Smooth muscle cell (in vitro differentiated cells): ENCODE results near the gene PROSER1. TPM values are rescaled to one million over a fixed set of nuclear protein-coding genes. Genes with fewer than 3 reads are reported as not detected.

ENCODE experiments used
- DNase-seq: peaks from one replicate; lab custom pipeline; 2025; ENCODE audit not compliant: unreplicated experiment; lab: John Stamatoyannopoulos, UW
- H2AFZ ChIP-seq: fragments of 200-600 bp; sonication (generic); 2 replicates; pipeline ENCODE4 v1.6.0; 2016; ENCODE audit warnings: antibody characterized with exemption, low read depth, mild to moderate bottlenecking
- H3F3A ChIP-seq: fragments of 200-600 bp; sonication (generic); 2 replicates; pipeline ENCODE4 v1.6.0; 2017; ENCODE audit warnings: antibody characterized with exemption, low read depth
- H3K27ac ChIP-seq: fragments of 200-600 bp; sonication (generic); 2 replicates; pipeline ENCODE4 v1.5.1; 2016; ENCODE audit warnings: low read depth, mild to moderate bottlenecking
- H3K27me3 ChIP-seq: fragments of 200-600 bp; sonication (generic); 2 replicates; pipeline ENCODE4 v1.6.1; 2016; ENCODE audit warnings: low read depth, mild to moderate bottlenecking
- H3K36me3 ChIP-seq: fragments of 200-600 bp; sonication (generic); 2 replicates; pipeline ENCODE4 v1.5.1; 2016; ENCODE audit warnings: low read depth
- H3K4me1 ChIP-seq: fragments of 200-600 bp; sonication (generic); 2 replicates; pipeline ENCODE4 v1.5.1; 2016; ENCODE audit warnings: low read depth
- H3K4me2 ChIP-seq: fragments of 200-600 bp; sonication (generic); 2 replicates; pipeline ENCODE4 v1.6.0; 2016; ENCODE audit warnings: mild to moderate bottlenecking
- H3K4me3 ChIP-seq: fragments of 200-600 bp; sonication (generic); 2 replicates; pipeline ENCODE4 v1.5.1; 2016; ENCODE audit warnings: mild to moderate bottlenecking
- H3K79me2 ChIP-seq: fragments of 200-600 bp; sonication (generic); 2 replicates; pipeline ENCODE4 v1.6.0; 2016; ENCODE audit warnings: low read depth, mild to moderate bottlenecking
- H3K9ac ChIP-seq: fragments of 200-600 bp; sonication (generic); 2 replicates; pipeline ENCODE4 v1.6.0; 2016; ENCODE audit warnings: low read depth
- H3K9me3 ChIP-seq: fragments of 200-600 bp; sonication (generic); replicated peaks from 2 replicates; pipeline ENCODE4 v1.5.1; 2016; ENCODE audit warnings: low read depth
- H4K20me1 ChIP-seq: fragments of 200-600 bp; sonication (generic); 2 replicates; pipeline ENCODE4 v1.6.0; 2016; ENCODE audit warnings: low read depth
- WGBS: methylation state at CpG from one replicate; pipeline ENCODE4 v1.1.7; 2016; ENCODE audit warnings: low lambda C conversion rate; 5-methylcytosine and 5-hydroxymethylcytosine counted together
- polyA plus RNA-seq: library from polyadenylated mRNA; unstranded; fragments of >200 nt; fragmentation: Nextera tagmentation; extraction: Ambion mirVana; gene quantifications from 2 replicates; pipeline ENCODE4 v1.2.1, GENCODE V29; 2016
- total RNA-seq: library from RNA; depleted of rRNA; stranded (reverse); fragments of >200 nt; gene quantifications from 2 replicates; pipeline ENCODE4 v1.2.3, GENCODE V29; 2014
- TF ChIP-seq, protein P1 (sequence below): fragments of 200-600 bp; sonication (generic); IDR thresholded peaks from 2 replicates; pipeline ENCODE4 v1.5.1; 2017; ENCODE audit warnings: borderline replicate concordance, mild to moderate bottlenecking, antibody characterized with exemption; ENCODE audit not compliant: insufficient read depth, poor library complexity, severe bottlenecking

The PROSER1 gene
- total and polyA plus RNA-seq, 2 experiments from 2014 or later, result 7.6 to 9.7 TPM

DNA sequence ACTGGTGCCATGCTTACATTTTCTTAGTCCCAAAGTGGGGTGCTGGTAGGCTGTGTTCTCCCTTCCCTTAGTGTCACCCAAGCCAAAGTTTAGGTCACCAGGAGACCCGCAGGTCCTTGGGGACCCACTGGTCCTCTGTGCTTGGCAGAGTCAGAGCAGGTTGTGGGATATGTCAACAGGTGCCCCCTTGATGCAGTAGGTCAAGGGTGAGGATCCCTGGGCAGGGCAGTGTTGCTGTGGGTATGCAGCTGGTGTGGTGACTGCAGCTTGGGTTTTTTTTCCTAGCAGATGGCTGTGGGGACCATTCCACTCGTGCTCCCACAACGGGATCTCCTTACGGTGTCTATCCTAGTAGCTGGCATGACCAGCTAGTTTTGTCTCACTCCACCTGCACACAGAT is 24.1 kb upstream of the PROSER1 start:
- Histone ChIP-seq H3F3A (no peaks in the 10 kb centered on the region), H3K79me2 (no peaks in the 10 kb centered on the region), H2AFZ (no peak overlapping the region), H3K27ac (no peak overlapping the region), H3K36me3 (no peaks in the 10 kb centered on the region), H3K4me3 (no peak overlapping the region), H4K20me1 (no peaks in the 10 kb centered on the region), H3K27me3 (no peaks in the 10 kb centered on the region), H3K4me2 (no peak overlapping the region), H3K4me1 (no peaks in the 10 kb centered on the region), H3K9me3 (no peaks in the 10 kb centered on the region), H3K9ac (no peak overlapping the region)
- no peak for DNase-seq
- TF ChIP-seq, protein P1, sequence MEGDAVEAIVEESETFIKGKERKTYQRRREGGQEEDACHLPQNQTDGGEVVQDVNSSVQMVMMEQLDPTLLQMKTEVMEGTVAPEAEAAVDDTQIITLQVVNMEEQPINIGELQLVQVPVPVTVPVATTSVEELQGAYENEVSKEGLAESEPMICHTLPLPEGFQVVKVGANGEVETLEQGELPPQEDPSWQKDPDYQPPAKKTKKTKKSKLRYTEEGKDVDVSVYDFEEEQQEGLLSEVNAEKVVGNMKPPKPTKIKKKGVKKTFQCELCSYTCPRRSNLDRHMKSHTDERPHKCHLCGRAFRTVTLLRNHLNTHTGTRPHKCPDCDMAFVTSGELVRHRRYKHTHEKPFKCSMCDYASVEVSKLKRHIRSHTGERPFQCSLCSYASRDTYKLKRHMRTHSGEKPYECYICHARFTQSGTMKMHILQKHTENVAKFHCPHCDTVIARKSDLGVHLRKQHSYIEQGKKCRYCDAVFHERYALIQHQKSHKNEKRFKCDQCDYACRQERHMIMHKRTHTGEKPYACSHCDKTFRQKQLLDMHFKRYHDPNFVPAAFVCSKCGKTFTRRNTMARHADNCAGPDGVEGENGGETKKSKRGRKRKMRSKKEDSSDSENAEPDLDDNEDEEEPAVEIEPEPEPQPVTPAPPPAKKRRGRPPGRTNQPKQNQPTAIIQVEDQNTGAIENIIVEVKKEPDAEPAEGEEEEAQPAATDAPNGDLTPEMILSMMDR, result no peak
- 98% methylated on average over 4 of the region's 4 CpGs for WGBS

DNA sequence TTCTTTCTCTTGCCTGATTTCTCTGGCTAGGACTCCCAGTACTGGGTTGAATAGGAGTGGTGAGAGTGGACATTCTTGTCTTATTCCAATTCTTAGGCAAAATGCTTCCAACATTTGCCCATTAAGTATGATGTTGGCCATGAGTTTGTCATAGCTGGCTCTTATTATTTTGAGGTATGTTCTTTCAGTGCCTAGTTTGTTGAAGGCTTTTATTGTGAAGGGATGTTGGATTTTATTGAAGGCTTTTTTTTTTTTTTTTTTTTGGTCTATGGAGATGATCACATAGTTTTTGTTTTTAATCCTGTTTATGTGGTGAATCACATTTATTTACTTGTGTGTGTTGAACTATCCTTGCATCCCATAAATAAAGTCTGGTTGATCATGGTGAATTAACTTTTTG is 20.2 kb upstream of the PROSER1 start:
- Histone ChIP-seq H4K20me1 (no peaks in the 10 kb centered on the region), H3K36me3 (no peaks in the 10 kb centered on the region), H3K9ac (no peak overlapping the region), H2AFZ (no peak overlapping the region), H3K4me2 (no peak overlapping the region), H3F3A (no peaks in the 10 kb centered on the region), H3K27me3 (no peaks in the 10 kb centered on the region), H3K4me3 (no peak overlapping the region), H3K9me3 (no peaks in the 10 kb centered on the region), H3K79me2 (no peaks in the 10 kb centered on the region), H3K27ac (no peak overlapping the region), H3K4me1 (no peaks in the 10 kb centered on the region)
- DNase-seq, result no peak
- TF ChIP-seq, protein P1, result no peak

DNA sequence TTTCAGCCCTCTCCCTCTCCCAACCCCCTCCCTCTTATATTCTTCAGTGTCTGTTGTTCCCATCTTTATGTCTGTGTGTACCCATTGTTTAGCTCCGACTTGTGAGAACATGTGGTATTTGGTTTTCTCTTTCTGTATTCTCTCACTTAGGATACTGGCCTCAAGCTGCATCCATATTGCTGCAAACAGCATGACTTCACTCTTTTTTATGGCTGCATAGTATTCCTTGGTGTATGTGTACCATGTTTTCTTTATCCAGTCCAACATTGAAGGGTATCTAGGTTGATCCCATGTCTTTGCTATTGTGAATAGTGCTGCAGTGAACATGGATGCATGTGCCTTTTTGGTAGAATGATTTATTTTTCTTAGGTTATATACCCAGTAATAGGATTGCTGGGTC is 18.1 kb upstream of the PROSER1 start:
- no peak overlapping the region for H3K27ac ChIP-seq
- no peak overlapping the region for H3K4me3 ChIP-seq
- H3F3A ChIP-seq, result no peaks in the 10 kb centered on the region
- H3K27me3 ChIP-seq, result no peaks in the 10 kb centered on the region
- TF ChIP-seq, protein P1, result no peak
- no peaks in the 10 kb centered on the region for H3K9me3 ChIP-seq
- no peak overlapping the region for H2AFZ ChIP-seq
- no peaks in the 10 kb centered on the region for H3K79me2 ChIP-seq
- H3K9ac ChIP-seq, result no peak overlapping the region
- DNase-seq, result no peak
- WGBS, result 100% methylated on average over 1 of the region's 1 CpG
- no peak overlapping the region for H3K4me2 ChIP-seq
- no peaks in the 10 kb centered on the region for H3K4me1 ChIP-seq
- H4K20me1 ChIP-seq, result no peaks in the 10 kb centered on the region
- no peaks in the 10 kb centered on the region for H3K36me3 ChIP-seq

DNA sequence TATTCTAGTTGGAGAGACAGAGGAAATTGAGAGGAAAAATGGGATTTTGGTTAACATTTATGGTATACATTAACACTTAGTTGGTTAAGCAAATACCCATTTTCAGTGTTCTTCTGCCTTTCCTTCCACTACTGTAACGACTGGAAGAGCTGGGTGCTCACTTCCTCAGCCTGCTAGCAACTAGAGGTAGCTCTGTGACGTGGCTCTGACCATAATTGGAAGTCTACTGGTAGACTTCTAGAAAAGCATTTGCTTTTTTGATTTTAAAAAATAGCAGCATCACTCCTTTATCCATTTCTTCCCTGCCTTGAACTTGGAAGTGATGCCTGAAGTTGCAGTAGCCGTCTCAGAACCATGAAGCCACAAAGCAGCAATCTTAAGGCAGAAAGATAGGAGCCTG is 16.2 kb upstream of the PROSER1 start:
- Histone ChIP-seq H3K79me2 (no peaks in the 10 kb centered on the region), H3K4me1 (no peaks in the 10 kb centered on the region), H3K36me3 (no peaks in the 10 kb centered on the region), H3K9ac (no peak overlapping the region), H3F3A (no peaks in the 10 kb centered on the region), H3K27me3 (no peaks in the 10 kb centered on the region), H3K4me3 (no peak overlapping the region), H2AFZ (no peak overlapping the region), H3K4me2 (no peak overlapping the region), H3K27ac (no peak overlapping the region), H4K20me1 (no peaks in the 10 kb centered on the region), H3K9me3 (no peaks in the 10 kb centered on the region)
- DNase-seq, result no peak
- TF ChIP-seq, protein P1, result no peak
- WGBS, result 81% methylated on average over 3 of the region's 3 CpGs
